ENCODE results near the gene FFAR3.
"Not testable (repeated sequence)": the region's sequence is repeated elsewhere in the genome, so short reads cannot be mapped to it uniquely, and the experiment has no call there.

FFAR3 gene

DNA sequence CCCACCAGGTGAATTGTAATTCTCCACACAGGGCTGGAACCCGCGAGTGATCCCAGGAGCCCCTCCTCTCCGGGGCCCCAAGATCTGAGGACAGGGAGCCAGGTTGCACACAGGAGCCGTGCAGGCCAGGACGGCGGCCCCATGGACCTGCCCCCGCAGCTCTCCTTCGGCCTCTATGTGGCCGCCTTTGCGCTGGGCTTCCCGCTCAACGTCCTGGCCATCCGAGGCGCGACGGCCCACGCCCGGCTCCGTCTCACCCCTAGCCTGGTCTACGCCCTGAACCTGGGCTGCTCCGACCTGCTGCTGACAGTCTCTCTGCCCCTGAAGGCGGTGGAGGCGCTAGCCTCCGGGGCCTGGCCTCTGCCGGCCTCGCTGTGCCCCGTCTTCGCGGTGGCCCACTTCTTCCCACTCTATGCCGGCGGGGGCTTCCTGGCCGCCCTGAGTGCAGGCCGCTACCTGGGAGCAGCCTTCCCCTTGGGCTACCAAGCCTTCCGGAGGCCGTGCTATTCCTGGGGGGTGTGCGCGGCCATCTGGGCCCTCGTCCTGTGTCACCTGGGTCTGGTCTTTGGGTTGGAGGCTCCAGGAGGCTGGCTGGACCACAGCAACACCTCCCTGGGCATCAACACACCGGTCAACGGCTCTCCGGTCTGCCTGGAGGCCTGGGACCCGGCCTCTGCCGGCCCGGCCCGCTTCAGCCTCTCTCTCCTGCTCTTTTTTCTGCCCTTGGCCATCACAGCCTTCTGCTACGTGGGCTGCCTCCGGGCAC lies 6.7 kb upstream of the FFAR3 start:
- DNase-seq: no peak

DNA sequence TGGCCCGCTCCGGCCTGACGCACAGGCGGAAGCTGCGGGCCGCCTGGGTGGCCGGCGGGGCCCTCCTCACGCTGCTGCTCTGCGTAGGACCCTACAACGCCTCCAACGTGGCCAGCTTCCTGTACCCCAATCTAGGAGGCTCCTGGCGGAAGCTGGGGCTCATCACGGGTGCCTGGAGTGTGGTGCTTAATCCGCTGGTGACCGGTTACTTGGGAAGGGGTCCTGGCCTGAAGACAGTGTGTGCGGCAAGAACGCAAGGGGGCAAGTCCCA lies 6.1 kb upstream of the FFAR3 start:
- DNase-seq: no peak

DNA sequence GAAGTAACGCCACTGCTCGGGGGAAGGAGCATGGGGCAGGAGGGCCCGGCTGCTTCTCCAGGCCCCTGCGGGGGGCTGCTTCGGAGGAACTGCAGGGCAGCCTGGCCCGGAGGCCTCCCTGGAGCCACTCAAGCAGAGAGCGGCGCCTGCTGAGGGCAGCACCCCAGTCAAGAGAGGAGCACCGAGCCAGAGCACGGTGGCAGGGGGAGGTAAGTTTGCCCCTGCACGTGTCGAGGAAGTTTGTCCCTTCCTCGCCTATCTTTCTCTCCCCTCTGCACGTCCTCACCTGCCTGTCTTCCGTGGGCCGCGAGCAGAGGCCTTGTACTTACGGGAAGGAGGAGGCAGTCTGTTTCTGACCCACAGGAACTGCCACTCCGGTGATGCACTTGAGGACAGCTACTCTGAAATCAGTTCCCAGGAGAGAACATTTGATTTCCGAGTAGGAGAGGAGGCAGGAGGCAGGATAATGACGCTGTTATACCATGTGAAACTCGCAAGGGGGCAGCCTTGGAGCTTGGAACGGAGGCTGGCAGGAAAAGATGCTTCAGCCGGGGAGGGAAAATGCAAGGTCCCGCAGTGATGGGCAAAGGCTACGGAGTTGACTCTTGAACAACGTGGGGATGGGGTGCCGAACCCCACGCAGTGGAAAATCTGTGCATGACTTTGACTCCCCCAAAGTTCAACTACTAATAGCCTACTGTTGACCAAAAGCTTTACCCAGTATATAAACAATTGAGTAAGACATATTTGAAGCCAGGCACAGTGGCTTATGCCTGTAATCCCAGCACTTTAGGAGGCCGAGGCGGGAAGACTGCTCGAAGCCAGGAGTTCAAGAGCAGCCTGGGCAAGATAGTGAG lies 5.6 kb upstream of the FFAR3 start:
- peak; percentile 34 to 71 (median 50) for DNase-seq

- peak in 1 of 5 experiments; percentile 25 for DNase-seq
These were observed 4.6 kb upstream of the FFAR3 start for GRCh38 chr19:35353635-35354034.

GRCh38 chr19:35354898-35355297 lies 3.4 kb upstream of the FFAR3 start:
- DNase-seq: peak in 1 of 5 experiments; percentile 45

DNA sequence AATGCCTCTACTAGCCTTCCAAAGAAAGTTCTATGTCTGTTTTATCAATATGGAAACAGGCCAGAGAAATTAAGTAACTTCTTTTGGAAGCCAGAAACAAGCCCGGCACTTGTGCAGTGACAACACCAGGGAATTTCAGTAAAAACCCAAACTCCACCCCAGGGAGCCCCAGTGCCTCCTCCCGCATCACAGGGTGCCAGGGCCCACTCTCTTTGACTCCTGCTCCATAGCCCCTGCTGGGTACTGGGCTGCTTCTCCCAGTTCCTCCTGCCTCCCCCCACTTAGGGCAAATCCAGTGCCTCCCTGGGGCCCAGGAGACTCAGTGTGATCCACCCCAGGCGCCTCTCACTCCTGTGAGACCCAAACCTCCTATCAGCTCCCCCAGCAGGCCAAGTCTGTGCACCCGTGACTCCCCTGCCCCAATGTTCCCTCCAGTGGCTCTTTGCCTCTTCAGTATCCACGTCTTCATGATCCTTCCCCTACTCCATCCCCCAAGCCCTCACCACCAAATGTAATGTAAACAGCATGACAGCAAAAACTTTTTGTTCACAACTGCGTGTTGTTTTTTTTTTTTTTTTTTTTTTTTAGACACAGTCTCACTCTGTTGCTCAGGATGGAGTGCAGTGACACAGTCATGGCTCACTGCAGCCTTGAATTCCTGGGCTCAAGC lies 2.3 kb upstream of the FFAR3 start:
- no peak for DNase-seq

- DNase-seq: not testable (repeated sequence)
These were observed 574 bp downstream of the FFAR3 start for GRCh38 chr19:35358834-35359233.

- DNase-seq: not testable (repeated sequence)
These were observed 1.1 kb downstream of the FFAR3 start for GRCh38 chr19:35359395-35359794.

GRCh38 chr19:35360081-35360480 lies 1.8 kb downstream of the FFAR3 start:
- DNase-seq: not testable (repeated sequence)

DNA sequence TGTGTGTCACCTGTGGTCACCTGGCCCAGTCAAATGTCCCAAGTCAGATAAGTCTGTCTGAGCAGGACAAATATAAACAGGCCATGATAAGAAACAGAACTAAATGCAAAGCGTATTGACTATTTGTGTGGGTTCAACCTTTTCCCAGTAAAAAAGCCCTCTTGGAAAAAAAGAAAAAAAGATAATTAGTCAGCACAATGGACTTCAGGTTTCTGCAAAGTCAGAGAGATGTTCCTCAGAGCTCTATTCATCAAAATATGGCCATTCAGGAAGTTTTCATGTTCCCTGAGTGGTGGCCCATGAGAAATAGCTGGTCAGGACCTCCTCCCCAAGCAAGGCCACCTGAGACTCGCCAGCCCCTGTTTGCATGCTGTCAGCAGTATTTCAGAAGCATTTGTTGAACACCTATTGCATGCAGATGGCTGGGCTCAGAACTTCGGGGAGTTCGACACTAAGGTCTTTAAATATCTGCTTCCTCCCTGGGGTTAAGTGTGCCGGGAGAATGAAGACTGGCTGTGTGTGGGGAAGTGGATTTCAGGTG lies 2.7 kb downstream of the FFAR3 start:
- no peak for DNase-seq

GRCh38 chr19:35362261-35363000 lies 4.2 kb downstream of the FFAR3 start:
- DNase-seq: no peak

DNA sequence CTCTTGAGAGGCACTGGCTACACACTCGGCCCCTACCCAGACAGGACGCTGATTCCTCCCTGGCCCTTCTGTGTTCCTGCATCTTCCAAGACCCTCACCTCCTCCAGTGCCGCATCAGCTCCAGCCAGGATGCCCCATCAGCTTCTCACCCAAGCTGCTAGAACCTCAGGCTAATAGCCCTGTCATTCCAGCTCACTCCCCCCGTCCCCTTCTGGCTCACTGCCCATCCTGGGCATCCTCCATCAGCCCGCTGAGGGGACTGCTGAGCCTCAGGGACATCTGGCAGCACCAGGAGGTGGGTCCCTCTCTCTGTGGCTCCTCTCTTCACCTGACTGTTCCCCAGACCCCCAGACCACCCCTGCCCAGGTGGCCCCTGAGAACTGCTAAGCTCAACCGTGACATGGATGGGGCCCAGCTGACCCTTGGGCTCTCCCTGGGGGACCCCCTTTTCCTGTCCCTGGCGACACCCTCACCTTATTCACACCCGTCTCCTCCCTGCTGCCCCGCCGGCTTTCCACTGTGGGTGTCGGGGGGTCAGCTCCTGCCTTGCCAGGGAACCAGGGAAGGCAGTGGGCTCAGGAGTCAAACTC lies 4.8 kb downstream of the FFAR3 start:
- no peak for DNase-seq

GRCh38 chr19:35363711-35364425 lies 5.6 kb downstream of the FFAR3 start:
- no peak for DNase-seq

GRCh38 chr19:35365303-35365702 lies 7.0 kb downstream of the FFAR3 start:
- DNase-seq: no peak

DNA sequence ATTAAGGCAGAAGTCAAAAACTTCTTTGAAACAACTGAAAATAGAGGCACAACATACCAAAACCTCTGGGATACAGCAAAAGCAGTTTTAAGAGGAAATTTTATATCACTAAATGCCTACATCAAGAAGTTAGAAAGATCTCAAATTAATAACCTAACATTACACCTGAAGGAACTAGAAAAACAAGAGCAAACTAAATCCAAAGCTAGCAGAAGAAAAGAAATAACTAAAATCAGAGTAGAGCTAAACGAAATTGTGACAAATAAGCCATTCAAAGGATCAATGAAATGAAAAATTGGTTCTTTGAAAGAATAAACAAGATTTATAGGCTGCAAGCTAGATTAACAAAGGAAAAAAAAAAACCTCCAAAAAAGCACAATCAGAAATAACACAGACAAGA lies 10.1 kb downstream of the FFAR3 start:
- no peak for DNase-seq

GRCh38 chr19:35369522-35369921 lies 11.3 kb downstream of the FFAR3 start:
- DNase-seq: no peak

DNA sequence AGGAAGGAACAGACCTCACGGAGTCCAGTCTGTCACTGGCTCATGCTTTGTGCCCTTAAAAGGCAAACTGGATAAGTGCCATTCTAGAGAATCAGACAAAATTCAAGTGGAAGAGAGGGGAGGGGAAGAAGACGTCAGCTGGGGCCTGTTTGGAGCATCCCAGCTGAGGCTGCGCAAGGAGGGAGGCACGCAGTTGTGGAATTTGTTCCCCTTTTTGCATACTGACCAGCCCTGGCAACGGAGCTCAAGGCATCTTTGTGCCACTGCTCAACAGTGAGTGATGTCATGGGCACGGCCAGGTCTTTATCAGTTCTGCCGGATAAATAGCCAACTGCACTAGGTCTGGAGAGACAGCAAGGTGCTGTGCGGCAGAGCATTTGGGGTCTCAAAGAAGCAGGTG lies 12.5 kb downstream of the FFAR3 start, which contains the start of gene GPR42:
Gene GPR42 (plus strand): TSS at position 347 of the 400 bp plus-strand sequence. CDS start 292 bp downstream, outside the sequence.
- DNase-seq: no peak

DNA sequence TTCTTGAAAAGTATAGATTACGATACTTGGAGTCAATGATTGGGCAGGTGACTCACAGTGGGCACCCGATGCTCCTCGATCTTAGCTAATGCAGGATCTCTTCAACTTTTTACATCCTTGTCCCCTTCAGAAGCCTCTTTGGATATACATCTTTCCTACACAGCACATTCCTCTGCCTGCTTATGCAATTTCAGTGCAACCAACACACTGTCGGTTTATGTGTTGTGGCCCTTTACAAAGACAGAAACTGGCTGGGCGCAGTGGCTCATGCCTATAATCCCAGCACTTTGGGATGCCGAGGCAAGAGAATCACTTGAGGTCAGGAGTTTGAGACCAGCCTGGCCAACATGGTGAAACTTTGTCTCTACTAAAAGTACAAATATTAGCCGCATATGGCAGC lies 15.2 kb downstream of the FFAR3 start:
- no peak for DNase-seq

DNA sequence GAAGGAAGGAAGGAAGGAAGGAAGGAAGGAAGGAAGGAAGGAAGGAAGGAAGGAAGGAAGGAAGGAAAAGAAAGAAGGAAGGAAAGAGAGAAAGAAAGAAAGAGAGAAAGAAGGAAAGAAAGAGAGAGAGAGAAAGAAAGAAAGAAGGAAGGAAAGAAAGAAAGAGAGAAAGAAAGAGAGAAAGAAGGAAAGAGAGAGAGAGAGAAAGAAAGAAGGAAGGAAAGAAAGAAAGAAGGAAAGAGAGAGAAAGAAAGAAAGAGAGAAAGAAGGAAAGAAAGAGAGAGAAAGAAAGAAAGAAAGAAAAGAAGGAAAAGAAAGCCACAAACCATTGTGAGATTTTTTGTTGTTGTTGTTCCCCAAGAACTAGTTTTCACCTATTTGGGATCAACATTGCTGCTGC lies 15.8 kb downstream of the FFAR3 start:
- DNase-seq: not testable (repeated sequence)

DNA sequence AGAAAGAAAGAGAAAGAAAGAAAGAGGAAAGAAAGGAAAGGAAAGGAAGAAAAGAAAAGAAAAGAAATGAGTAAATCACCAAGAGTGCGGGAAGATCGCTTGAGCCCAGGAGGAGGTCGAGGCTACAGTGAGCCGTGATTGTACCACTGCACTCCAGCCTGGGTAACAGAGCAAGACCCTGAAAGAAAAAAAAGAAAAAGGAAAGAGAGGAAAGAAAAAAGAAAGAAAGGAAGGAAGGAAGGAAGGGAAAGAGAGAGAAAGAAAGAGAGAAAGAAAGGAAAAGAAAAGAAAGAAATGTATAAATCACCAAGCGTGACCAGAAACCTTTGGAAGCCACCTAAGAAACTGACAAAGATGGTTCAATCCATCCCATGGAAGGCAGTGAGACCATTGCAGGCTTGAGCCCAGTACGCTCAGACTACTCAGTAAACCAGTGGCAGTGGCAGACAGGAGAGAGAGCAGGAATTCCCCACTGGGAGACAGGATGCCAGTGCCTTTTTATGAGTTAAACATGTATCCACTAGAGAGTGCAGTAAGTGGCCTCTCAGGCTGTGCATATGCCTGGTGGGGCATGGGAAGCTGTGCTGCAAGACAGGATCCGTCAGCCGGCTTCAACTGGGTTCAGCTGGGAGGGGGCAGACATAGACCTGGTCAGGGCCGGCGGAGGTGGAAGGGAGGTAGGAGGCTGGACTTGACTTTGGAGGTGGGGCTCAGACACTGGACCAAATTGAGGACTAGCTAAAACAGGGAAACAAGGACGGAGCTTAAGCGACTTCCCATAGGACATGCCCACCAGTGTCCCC lies 17.4 kb downstream of the FFAR3 start:
- DNase-seq: no peak

DNA sequence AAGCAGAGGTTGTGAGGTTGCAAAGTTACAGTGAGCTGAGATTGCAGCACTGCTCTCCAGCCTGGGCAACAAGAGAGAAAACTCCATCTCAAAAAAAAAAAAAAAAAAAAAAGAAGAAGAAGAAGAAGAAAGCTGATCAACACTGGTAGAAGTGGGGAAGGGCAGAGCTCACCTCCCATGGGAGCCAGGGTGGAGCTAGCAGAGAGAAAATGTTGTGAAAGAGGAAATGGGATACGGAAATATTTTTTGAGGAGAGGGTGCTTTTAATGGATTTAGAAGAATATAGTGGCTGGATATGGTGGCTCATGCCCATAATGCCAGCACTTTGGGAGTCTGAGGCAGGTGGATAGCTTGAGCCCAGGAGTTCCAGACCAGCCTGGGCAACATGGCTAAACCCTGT lies 19.4 kb downstream of the FFAR3 start:
- DNase-seq: no peak

Measured in T-helper 2 cell (primary cell).